Hematopoietic multipotent progenitor cell (in vitro differentiated cells): ENCODE results near the gene NHERF2. TPM values are rescaled to one million over a fixed set of nuclear protein-coding genes. Genes with fewer than 3 reads are reported as not detected.
A peak's percentile ranks its signal among the peaks of the same experiment; 100 is the strongest.
"Not testable (repeated sequence)": the region's sequence is repeated elsewhere in the genome, so short reads cannot be mapped to it uniquely, and the experiment has no call there.

Source experiments
- DNase-seq, 3 donors: peaks; one replicate each; pipeline ENCODE4 v3.0.0-alpha.2; 2011 to 2015; ENCODE audit warnings: low read depth in 2 of 3, low spot score in 2 of 3
- total RNA-seq: library from RNA; depleted of rRNA; stranded (reverse); fragments of >200 nt; gene quantifications from one replicate; pipeline ENCODE4 v1.2.3, GENCODE V29; 2012

The NHERF2 gene
- total RNA-seq, 1 donor: 8.6 TPM

DNA sequence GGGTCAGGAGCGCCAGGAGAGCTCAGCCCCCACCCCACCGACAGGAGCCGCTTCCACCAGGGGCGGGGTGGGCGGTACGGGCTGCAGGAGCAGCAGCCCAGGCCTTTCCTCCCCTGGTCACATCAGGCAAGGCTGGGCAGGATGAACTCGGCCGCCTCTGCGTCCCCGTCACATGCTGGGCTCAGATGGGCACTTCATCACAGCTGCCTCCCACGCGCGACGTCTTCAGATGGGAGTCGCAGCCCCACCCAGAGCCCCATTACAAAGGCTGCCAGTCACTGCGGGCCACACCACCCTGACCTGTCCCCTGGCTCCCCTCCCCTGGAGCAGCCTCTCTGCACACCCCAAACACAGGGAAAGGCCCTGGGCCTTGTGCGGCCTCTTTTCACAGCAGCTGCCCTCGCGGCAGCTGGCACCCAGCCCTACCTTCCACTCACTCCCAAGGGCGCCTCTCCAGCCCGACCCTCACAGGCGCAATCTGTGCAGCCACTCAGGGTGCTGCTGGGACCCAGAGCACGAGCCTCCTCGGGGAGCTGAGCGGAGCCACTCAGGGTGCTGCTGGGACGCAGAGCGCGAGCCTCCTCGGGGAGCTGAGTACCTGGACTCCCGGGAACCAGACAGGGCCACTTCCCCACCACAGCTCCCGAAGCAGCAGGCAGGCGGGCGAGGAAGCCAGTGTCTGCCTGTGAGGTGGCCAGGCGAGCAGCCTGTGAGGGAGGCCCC, 21.7 kb upstream of the NHERF2 start:
- no peak for DNase-seq

DNA sequence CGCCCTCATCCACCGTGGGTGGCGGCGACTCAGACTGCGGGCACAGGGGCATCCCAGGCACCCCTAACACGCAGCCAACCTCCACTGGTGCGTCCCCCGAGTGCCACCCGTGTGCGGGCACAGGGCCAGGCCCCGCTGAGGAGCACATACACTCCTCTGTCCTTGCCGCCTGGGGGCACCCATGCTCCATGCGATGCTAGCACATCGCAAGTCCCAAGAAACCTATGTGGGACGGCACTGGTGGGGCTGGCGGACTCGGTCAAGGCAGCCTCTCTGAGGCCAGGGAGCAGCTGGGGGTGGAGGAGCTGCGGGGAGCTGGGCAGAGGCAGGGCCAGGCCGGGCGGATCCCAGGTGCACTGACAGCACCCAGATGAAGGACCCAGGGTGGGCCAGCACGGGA, 21.1 kb upstream of the NHERF2 start:
- DNase-seq: peak in 2 of 3 donors; percentile 77 to 90

DNA sequence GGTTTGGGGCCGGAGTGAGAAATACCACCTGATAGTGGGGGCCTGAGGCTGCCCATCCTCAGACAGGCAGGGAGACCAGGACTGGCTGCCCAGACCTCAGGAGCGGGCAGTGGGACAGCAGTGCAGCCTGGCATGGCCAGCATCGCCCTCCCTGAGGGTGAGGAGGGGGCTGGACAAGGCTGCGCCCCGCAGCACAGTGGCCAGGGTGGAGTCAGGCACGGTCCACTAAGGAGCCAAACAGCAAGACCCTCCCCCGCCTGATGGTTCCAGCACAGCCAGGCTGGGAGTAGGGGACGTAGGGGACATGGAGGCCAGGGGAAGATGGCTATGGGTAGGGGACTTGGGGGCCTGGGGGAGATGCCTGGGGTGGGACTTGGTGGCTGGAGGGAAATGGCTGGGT, 20.4 kb upstream of the NHERF2 start:
- no peak for DNase-seq

DNA sequence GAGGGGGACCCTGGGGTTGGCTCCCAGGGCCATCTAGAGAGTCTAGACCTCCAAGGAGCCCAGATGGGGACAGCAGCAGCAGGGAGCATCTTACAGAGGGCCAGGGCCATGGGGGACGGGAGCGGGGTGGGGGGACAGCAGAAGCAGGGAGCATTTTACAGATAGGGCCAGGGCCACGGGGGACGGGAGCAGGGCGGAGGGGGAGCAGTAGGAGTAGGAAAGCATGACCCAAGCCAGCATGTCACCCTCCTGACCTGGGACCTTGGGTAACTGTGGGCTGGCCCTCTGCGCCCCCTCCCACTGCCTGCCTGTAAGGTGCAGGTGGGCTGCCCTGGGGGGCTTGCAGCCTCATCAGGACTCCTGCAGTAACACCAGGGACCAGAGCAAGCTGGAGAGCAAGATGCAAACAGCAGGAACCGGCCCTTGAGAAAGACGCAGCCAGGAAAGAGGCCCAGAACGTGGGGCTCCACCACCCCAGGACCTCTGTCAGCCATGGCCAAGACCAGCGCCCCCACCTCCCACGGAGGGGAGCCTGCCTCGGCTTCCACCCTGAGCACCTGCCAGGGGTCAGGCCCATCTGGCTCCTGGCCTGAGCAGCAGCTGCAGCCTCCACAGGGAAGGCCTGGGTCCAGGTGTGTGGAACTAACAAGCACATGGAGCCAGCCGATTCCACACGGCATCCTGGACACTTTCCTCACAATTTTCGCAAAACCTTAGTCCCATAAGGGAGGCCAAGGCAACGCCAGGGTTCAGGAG, 19.4 kb upstream of the NHERF2 start:
- DNase-seq: no peak

DNA sequence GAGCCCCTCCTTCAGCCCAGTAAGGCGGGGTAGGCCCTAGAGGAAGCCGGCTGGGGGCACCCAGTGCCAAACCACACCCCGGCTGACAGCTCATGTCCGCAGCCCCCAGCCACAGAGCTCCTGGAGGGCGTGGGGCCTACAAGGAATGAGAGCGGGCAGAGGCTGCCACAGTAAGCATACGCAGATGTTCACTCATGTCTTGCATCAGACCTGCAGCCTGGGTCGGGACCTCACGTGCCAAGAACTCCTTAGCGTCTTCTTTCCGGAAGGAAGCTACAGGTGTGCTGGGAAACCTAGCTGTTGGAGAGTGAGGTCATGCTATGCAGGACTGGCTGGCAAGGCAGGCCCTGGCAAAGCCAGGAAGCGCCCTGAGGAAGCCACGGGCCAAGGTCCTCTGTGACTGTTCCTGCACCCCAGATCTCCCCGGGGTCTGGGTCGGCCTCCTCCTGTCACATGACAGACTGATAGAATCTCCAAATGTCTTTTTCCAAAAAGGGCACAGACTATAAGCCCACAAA, 18.6 kb upstream of the NHERF2 start:
- peak in 2 of 3 donors; percentile 71 to 82 for DNase-seq

DNA sequence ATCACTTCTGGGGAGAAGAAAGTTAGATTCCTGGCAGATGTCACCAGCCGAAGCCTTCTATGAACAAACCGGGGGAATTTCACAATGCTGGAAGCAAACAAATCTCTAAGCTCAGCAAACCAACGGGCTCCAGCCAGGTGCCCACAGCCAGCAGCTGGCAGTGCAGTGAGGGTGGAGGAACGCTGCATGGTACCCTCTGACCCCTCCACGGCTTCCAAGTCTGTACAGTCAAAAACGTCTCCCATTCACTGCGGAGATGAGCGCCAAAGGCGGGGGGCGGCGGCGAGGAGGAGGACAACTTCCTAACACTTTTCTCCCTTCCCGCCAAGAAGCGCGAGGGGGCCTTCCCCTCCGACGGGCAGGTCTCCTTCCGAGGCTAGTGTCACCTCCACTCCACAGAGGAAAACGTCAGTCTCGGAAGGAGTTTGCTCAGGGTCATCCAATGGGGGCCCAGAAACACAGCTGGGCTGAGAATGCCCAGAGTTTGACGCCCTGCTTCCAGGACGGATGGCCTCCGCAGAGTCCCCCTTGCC, 18.0 kb upstream of the NHERF2 start:
- peak in 1 of 3 donors; percentile 19 for DNase-seq

DNA sequence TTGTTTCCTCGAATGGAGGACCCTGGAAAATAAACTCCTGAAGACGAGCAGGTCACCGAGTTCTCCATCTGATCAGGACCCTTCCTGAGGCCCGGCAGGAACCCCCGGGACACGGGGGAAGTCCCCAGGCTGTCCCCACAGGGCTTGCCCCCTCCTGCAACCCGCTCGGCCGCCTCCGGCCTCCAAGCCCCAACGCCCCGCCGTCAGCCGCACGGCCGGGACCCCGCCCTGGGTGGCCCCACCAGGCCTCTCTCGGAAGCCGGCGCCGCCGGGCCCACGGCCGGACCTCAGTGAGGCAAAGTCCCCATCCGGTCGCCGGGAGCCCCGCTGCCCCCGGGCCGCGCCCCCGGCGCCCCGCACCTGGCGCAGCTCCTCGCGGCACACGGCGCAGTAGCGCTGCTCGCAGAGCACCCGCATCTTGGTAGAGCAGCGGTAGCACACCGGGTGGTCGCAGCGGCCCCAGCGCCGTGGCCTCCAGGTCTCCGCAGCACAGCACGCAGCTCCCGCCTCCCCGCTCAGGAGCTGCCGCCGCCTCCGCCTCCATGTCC, 17.5 kb upstream of the NHERF2 start:
- DNase-seq: no peak

DNA sequence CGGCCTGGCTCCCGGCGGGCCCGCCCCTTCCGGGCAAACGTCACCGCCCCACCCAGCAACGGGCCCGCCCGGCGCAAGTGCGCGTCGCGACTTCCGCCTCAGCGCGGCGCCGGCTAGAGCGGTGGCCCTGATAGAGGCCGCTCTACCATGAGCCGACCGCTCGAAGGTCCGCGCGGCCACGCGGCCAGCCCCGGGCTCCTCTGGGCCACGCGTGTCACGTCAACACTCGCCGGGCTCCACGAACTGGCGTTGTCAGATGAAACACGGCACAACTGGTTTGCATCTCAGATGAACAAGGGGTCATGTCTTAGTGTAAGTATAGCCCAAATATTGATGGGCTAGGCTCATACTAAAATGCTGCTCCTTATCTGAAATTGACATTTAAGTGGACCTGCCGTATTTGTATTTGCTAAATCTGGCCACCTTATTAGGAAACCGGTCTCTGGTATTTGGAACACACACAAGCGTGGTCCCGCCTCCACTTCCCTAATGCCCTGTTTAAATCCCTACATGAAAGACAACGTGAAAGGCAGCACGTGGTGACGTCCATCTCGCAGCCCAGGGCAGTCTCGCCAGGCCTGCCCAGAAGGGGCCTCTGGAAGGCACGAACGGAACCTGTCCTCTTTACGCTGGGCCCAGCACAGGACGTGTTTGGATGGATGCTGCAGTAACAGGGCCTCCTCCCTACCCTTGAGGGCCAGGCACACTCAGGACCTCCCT, 16.8 kb upstream of the NHERF2 start, which contains the start of gene ZNF598:
Gene ZNF598, minus strand, starts transcription at position 31 of the 720 bp plus-strand sequence.
- DNase-seq: peak; percentile 69 to 87 (median 87)

DNA sequence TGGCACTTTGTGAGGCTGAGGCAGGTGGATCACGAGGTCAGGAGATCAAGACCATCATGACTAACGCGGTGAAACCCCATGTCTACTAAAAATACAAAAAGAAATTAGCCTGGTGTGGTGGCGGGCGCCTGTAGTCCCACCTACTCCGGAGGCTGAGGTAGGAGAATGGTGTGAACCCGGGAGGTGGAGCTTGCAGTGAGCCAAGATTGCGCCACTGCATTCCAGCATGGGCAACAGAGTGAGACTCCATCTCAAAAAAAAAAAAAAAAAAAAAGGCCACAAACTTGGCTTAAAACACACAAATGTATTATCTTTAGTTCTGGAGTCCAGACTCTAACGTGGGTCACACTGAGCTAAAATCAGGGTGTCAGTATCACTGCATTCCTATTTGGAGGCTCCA, 15.0 kb upstream of the NHERF2 start:
- not testable (repeated sequence) for DNase-seq

DNA sequence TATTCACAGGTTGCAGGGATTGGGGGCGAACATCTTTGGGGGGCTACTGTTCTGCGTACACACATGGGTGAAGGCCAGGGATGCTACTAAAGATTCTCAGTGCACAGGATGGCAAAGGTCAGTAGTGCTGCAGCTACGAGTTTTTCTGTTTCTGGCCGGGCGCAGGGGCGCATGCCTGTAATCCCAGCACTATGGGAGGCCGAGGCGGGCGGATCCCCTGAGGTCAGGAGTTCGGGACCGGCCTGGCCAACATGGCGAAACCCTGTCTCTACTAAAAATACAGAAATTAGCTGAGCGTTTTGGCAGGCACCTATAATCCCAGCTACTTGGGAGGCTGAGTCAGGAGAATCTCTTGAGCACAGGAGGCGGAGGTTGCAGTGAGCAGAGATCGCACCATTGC, 13.2 kb upstream of the NHERF2 start:
- no peak for DNase-seq

DNA sequence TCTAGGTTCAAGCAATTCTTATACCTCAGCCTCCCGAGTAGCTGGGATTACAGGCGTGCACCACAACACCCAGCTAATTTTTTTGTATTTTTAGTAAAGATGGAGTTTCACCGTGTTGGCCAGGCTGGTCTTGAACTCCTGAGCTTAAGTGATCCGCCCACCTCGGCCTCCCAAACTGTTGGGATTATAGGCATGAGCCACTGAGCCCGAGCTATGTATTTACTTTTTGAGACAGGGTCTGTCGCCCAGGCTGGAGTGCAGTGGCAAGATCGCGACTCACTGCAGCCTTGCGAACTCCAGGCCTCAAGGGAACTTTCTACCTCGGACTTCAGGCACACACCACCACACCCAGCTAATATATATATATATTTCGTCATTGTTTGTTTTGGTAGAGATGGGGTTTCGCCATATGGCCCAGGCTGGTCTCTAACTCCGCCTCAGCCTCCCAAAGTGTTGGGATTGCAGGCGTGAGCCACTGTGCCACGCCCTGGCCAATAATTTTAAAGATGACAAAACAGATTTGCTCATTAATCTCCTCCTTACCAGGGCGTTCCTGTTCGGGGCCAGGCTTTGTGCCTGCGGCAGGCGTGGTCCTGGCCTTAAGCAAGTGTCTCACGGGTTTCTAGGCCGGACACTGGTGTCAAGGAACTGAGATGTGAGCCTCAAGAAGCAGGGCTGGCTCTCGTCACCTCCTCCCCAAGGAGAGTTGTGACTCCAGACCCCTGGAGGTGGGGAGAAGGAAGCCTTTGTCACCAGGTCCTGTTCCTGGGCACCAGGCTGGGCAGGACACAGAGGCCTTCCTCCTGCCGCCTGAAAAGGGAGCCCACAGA, 11.4 kb upstream of the NHERF2 start:
- no peak for DNase-seq

DNA sequence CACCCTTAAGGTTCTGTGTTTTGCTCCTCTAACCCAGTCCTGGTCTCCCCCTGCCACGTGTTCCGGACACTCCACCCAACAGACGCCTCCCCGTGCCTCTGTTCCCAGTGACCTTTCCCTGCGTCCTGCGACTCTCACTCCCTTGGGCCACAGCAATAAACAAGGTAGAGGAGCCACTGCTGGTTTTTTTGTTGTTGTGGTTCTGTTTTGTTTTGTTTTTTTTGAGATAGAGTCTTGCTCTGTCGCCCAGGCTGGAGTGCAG, 10.8 kb upstream of the NHERF2 start:
- DNase-seq: no peak

DNA sequence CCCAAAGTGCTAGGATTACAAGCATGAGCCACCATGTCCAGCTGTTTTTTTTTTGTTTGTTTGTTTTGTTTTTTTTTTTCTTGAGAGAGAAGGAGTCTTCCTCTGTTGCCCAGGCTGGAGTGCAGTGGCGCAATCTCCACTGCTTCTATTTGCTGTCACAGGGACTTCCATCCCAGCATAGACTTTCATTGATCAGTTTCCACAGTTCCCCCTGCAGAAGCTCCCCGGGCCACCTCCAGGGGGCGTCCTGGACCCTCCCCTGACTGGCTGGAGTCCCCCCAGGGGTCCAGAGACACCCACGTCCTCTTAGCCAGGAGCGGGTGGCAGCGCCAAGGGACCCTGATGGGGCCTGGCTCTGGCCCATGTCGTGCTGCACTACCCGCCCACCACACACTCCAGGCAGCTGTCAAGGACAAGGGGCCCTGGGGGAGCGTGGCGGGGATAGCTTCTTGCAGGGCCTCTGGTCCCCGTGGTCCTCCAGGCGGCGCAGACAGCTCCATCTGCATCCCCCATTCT, 10.2 kb upstream of the NHERF2 start:
- no peak for DNase-seq

DNA sequence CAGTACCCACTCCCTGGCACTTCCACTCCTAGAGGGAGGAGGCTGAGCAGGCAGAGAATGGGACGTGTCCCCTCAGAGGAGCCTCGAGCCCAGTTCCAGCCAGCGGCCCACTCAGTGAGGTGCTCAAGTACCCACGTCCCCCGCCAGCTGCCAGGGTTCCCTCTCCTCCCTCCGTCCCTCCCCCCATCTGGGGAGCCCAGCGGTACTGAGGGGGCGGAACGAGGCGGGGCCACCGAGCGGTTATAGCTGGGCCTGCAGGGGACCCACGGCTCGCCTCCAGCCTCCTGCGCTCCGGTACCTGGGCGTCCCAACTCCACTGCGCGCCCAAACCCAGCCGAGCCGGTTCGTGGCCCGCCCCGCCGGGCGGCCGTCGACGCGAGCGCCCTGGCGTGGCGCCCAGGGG, 7.2 kb upstream of the NHERF2 start, which contains the start of gene NPW:
Gene NPW, plus strand, starts transcription at position 268 of the 403 bp plus-strand sequence.
- peak in 2 of 3 donors; percentile 57 to 67 for DNase-seq

DNA sequence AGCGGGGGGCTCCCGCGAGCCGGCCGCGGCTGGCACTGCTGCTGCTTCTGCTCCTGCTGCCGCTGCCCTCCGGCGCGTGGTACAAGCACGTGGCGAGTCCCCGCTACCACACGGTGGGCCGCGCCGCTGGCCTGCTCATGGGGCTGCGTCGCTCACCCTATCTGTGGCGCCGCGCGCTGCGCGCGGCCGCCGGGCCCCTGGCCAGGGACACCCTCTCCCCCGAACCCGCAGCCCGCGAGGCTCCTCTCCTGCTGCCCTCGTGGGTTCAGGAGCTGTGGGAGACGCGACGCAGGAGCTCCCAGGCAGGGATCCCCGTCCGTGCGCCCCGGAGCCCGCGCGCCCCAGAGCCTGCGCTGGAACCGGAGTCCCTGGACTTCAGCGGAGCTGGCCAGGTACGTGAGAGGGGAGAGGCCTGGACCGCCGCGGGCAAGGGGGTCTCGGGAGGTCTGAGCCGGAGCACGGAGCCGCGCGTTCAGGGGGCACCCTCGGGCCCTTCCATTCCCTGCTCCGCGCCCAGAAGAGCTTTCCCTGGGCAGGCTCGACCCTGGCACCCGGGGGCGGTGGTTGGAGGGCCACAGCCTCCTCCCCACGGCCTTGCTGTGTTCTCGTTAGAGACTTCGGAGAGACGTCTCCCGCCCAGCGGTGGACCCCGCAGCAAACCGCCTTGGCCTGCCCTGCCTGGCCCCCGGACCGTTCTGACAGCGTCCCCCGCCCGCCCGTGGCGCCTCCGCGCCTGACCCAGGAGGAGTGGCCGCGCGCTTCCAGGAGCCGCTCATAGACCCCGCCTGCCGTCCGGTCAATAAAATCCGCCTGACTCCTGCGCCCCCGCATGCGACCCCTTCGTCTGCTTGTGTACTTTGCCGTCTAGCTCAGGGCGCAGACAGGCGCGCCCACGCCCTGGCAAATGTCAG, 6.5 kb upstream of the NHERF2 start:
- peak in 1 of 3 donors; percentile 49 for DNase-seq

DNA sequence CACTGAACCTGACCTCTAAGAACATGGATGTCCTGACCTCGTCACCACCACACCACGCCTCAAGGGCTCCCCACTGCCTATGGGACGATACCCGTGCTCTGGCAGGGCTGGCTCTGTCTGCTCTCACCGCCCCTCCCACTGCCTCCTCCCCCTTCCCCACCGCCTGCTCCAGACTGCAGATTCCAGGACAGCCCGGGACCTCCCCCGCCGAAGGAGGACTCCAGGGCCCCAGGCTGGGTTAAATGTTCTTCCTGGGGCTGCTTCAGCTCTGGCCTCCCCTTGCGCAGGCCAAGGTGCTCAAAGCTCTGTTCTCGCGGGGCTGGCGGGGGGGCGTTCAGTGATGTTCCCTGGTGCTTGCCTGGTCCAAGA, 4.0 kb upstream of the NHERF2 start:
- no peak for DNase-seq

DNA sequence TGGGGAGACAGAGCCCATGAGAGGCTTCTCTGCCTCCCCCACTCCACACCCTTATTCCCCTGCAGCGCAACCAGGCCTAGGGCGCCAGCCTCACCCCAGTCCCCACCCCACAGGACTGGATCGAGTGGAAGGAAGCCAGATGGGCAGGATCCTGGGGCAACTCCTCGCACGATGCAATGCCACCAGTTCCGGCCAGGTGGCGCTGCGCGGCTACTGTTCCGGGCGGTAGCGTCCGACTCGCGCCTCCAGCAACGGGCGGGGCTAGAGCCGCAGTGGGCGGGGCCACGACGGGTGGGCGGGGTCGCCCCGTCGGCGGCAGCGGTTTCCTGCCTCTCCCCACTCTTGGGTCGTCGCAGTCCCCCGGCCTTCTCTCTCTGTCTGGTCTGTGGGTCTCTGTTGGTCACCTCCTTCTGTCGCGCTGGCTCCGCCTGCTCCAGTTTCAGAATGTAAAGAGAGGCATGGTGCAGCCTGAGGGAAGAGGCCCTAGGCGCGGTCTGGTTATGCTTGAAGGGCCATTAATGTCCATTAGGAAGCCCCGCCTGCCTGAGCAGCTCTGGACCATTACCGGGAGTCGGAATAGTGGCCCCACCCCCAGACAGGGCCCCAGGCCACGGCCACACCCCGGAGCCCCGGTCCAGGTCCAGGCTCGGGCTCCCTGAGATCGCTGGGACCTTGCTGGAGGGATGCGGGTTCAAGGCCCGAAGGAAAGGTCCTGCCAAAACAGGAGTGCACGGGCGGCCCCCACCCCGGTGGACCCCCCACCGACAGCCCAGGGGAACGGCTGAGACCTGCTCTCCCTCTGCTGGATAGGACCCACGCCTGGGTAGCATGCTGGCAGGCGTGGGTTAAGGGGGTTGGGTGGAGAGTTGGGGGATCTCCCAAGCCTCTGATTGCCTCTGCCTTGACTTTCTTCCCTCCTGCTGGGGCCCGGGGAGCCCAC, 3.3 kb upstream of the NHERF2 start:
- peak; percentile 90 to 95 (median 94) for DNase-seq

DNA sequence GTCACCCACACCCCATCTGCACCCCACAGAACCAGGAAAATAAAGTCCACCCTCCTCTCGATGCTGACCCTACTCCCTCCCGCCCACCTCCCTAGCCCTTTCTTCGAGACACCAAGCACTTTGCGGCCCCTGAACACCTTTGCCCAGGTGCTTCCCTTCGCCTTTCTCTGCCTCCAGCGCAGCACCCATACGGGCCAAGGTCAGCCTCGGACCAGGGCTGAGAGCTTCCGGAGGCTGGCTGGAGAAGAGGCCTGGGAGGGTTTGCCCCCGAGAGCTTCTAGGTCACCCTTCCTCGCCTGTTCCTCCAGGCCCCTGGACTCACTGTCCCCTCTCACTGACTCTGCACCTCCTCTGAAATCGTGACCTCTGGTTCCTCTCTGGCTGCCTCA, 2.7 kb upstream of the NHERF2 start:
- no peak for DNase-seq
